Activated CD4-positive, CD25-positive, alpha-beta regulatory T cell treated with anti-CD3 and anti-CD28 coated beads, Interleukin-2, amount 50 U/mL, for 24 hours (primary cell): ENCODE measurements around the gene FBXL17.

Source experiments
- ATAC-seq, 2 donors: fragments of 150-1000 bp; cut with Tn5 transposase; one replicate each; pipeline ENCODE4 v1.10.0; 2021; ENCODE audit warnings: mild to moderate bottlenecking in 1 of 2, moderate library complexity in 1 of 2

The FBXL17 gene

DNA sequence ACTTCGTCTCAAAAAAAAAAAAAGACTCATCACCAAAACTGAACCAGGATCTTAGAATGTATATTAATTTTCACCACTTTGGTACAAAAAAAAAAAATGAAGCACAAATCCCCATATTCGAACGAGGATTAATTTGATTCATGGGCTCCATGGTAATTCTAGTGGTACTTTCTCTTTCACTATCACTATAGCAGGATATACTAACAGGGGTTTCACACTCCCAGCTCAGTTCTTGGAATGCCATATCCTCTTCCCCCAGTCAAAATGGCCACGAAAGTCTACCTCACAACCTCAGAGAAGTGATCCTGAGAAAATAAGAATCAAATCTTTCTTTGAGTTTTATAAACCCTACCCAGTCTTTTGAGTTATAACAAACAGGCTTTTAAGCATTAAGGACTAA, 235.7 kb downstream of the FBXL17 start:
- no peak for ATAC-seq

DNA sequence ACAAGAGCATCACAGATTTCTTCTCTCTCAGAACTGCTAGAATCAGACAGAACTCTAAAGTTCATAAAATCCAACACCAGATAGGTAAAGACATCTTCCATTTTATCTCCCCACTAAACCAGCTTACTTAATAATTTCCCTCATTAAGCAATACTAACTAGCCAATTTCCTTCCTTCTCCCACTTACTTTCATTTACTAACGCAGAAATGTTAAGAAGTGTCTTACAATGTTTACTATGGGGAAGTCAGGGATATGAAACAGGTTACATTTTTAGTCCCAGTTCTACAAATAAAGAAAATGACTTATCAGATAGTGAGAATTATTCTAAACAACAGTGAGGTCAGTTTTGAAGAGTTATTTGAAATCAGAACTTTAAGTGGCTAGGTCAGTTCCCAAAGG, 236.5 kb downstream of the FBXL17 start:
- ATAC-seq: no peak

DNA sequence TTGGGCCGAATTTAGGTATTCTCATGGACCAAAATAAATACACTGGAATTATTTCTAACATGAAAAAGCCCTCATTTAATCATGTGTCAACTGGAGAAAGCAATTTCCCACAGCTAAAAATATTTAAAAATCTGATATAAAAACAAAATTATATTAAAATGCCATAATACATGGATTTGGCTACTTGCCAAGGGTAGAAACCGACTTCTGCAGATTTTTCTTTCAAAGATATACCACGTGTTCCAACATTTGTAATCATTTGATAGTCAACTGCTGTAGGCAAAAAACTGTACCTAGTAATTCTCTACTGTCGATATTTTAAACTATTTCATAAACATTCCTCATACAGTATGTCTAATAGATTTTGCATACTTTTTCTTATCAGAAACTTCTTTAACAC, 237.6 kb downstream of the FBXL17 start:
- no peak for ATAC-seq

DNA sequence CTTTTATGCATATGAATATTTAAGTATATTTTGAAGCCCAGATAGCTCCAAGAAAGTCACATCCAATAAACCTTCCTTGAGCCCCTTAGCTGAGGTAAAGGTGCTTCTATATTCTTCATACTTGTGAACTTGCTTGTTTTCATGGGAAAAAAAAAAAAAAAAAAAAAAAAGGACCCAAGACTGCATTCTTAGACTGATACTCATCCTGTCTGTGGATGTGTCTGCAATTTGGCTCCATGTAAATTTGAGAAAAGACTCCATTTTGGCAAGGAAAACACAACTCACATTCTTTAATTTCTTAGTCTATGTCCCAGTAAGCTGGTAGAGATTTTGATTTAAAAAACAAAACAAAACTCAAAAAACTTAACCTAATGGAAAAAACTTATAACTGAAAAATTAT, 238.3 kb downstream of the FBXL17 start:
- ATAC-seq: no peak

DNA sequence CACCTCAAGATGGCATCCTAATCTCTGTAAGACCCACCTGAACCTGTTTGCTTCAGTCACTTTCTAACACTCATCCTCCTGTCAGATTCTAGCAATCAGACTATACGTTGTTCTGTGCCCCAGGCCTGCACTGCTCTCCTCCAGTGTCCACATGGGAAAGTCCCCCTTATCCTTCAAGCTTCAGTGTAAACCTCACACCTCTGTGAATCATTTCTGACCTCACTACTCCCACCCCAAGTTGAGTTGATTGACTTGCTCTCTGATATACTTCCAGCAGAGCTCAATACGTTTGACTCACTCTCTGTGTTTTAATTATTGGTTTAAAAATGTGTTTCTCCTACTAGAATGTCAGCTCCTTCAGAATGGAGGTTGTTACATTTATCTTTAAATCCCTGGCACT, 240.2 kb downstream of the FBXL17 start:
- ATAC-seq: peak in 1 of 2 donors; percentile 24

DNA sequence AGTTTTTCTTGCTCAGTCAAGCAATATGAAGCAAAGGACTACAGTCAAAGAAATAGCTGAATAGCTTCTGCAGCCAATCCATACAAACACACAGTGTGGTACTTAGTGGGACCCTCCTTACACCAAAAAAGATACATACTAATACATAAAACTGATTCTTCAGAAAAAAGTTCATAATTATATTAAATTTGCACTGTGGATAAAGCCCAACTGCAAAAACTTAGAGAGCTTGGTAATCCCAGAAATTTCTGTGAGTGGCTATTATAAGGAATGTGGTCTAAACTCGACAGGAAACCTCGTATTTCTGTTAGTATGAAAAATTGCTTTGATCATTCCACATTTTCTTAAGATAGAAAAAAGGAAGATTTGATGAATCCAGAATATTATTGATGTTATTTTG, 245.4 kb downstream of the FBXL17 start:
- ATAC-seq: no peak

DNA sequence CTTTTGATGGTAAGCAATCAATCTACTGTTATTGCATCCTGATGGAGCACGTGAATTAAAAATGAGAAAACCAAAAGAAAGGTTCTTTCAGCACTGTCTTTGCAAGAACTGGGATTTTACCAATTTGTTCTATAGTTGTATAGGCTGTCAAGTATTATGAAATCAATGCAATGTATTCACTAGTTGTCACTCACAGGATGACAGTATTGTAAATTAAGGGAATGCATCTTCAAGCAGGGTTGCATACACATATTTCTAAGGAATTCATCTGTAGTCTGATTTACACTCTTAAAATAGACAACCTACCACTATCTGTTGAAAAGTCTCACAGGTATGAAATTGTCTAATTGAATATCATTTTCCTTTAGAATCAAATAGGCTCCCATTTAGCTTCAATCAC, 252.8 kb downstream of the FBXL17 start:
- no peak for ATAC-seq

DNA sequence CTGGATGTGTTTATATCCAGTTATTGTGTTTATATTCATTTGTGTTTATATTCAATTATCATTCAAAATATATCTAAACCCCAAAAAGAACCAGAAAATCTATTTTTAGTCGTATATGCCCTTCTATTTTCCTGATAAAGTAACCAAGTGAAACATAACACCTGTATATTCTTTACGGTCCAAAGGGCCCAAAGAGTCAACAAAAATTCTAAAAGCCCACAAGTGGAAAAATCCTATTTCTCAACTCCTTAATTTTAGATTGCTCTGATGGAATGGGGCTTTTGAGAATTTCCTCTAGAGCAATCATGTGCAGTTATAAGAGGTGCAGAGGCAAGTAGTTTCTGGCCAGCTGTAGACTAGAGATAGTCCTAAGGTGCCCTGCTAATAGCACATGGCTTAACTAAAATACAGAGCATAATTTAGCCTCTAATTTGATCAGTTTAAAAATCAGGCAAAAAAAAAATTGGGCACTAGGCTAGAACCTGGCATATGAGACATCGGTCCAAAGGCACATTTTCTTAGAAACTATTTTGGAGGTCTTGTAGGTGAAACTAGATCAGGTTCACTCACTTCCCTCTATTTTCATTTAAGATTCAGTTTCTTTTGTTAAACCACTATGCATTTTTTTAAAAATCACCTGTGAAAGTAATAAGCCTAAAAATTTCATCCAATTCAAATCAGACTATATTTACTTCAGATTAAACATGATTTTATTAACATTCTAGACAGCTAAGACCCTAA, 256.0 kb downstream of the FBXL17 start:
- no peak for ATAC-seq

DNA sequence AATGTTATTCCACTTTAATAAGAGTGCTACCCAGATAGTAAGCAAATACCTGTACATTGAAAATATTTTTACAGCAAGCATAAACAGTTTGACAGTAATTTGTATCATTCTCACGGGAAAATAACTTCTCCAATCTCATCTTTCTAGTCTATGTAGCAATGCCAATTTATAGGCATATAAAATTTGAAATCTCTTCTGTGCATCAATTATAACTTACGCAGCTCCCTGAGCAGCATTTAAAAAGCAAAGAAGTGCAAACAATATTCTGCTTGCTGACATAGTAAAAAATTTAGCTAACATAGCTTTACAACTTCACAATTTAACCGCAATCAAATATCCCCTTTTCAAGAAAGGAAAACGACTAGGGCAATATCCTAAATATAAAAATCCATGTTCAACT, 257.3 kb downstream of the FBXL17 start:
- ATAC-seq: no peak

DNA sequence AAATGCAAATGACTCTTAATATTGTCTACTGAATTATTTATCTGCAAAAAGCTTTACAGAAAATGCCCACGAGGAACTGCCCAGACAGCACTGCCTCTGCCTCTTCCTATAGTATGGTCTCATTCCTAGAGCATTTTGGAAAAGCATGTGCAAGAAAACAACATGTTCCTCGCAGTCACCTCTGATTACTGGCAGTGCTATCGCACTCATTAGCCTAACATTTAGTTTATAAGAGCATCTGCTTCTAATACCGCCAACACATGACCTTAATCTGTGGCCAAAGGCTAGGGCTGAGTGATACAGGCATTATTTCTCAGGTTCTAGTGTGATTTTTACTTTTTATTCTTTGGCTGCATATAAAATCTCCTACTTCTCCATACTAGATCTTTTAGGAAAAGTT, 259.2 kb downstream of the FBXL17 start:
- ATAC-seq: no peak

DNA sequence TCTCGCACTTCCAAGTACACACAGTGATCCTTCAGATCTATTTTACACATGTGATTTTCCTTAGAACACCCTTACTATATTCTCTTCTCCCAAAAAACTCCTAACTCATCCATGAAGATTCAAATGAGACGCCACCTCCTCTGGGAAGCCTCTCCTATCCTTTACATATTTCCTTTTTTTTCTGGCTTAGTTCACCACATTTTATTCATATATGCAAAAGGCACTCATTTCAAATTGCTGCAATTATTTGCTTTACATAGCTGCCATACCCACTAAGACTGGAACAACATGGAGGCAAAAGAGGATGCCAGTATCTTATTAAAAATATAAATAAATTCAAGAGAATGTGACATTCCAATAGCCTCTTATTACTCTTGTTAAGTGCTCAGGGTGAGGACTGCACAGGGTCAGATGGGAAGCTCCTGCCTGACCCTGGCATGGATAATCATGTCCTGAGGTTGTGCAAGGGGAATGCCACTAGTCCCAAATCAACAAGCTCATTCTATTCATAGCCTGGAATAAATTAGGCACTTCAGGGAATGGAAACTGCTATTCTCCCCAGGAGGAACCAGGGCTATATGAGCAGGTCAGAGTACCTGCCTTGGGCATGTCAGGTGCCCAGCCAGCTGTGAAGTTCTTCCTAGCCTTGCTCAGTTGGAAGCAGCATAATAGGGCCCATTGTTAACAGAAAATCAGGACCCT, 262.9 kb downstream of the FBXL17 start:
- no peak for ATAC-seq

DNA sequence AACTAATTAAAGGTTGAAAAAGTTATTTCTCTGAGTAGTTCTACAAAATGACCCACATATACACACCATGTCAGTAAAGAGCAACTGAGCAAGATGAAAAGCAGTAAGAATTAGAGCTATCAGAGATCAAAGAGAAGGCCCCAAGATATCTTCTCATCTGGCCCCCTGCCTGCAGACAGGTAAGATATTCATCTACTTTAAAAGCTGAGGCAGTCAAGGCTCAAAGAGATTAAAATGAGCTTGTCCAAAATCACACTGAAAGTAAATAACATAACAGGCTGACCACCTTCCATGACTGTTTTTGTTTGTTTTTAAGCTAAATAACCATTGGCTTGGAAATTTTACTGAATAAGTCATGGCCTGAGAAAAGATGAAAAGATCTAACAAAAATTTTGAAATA, 266.2 kb downstream of the FBXL17 start:
- ATAC-seq: no peak

DNA sequence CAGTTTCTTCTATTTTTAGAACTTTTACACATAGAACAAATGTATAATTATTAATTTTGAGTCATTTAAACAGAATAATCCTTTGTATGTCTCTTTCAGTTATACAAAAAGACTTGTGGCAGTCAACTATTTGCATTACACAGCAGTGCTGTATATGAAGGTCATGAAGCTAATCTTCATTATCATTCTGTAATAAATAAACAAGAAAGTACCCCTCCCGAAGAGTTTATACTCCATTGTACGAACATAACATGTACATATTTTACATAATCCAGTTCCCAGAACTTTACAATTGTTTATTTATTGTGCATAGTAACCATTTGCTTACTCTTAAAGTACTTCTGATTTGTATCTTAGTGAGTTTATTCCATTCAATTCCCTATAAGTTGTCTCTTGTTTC, 267.9 kb downstream of the FBXL17 start:
- no peak for ATAC-seq

DNA sequence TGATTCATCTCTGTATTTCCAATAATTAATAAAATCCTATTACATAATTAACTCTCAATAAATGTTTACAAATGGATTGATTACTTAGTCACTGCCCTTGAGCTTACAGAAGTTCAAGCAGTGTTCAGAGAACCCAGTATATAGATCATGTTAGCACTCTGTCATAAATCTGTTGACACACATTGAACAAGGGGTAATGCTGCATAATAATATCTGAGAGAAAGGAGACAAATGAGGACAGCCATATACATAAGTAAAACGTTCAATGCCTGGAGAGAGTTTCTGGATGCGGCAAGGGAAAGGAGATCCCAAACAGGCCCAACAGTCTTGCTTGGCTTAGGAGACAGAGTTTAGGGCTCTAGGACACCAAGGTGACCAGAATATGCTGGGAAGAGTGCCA, 270.2 kb downstream of the FBXL17 start:
- no peak for ATAC-seq

DNA sequence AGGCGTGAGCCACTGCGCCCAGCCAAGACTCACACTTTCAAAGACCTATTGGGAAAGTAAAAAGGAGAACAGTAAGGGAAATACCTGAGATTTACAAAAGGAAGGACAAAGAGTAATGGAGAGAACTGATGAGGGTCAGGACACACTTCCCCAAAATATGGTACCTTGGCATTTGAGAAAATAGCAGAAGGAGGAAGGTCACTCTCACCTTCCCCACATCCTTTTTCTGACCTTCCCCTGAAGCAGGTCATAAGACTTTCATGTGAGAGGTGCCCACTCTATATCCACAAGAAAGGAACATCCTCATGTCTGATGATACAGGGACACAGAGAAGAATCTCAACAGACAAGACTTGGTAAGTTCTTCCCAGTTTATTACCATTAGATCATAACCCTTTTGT, 272.8 kb downstream of the FBXL17 start:
- no peak for ATAC-seq

DNA sequence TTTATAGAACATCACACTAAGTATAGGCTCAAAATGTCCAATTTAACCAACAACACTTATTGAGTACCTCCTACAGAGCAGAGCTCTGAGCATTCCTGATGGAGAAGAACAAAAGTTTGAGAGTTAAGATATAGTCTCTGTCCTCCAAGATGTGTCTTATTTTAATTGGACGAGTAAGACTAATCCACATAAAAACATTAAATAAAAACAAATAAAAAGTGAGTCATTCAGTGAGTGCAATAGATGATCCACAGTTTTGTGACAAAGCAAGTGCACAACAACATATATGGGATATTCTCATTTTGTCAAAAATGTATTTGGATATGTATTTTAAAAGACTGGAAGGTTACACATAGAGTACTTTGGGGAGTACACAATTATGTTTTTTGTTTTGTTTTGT, 277.4 kb downstream of the FBXL17 start:
- ATAC-seq: no peak

DNA sequence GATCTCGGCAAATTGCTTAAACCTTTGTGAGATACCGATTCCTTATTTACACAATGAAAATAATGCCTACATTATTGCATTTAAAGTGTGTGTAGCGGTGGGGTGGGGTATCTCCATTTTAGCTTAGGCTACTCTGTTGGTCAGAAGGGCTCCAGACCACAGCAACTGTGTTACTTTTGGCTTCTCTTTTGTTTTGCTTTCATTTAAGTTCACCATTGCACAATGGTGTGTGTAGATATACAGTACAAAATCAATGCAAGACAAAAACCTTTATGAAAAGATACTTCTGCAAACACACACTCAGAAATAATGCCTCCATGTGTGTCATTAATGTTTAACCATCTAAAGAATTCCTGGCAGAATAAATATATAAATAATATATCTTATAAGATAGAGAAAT, 279.4 kb downstream of the FBXL17 start:
- ATAC-seq: no peak

DNA sequence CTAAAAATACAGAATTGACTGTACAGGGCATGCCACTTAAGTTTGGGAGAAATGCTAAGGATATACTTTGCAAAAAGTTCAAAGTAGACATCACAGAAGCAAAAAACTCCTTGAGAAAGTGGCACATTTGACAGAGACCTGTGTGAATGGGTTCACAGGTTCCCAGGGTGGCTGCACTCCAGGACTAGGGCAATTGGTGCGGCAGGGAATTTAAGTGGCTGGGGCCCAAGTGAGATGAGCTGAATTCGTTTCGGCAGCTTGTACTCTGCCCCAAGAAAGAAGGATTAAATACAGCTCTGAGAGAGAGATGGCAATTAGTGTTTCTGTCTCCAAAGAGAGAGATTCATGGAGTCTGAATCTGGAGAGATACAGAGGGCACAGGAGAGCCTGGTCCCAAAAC, 280.1 kb downstream of the FBXL17 start:
- ATAC-seq: no peak

DNA sequence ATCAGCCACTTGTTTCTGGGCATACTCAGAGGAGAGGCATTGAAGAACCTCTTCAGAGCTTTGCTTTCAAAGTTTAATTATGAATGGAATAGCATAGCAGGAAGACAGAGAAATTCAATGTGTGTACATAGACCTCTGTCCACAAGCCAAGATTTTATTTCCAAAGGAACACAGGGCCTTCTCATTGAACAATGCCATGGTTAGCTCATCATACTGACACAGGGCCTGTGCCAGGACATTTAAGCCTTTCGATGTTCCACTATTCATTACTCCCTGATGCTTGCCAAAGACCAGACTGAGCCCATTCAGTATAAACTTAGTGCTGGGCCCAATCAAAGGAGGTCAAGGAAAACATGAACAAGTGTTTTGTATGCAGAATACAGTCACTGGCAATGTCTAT, 280.8 kb downstream of the FBXL17 start:
- ATAC-seq: no peak

DNA sequence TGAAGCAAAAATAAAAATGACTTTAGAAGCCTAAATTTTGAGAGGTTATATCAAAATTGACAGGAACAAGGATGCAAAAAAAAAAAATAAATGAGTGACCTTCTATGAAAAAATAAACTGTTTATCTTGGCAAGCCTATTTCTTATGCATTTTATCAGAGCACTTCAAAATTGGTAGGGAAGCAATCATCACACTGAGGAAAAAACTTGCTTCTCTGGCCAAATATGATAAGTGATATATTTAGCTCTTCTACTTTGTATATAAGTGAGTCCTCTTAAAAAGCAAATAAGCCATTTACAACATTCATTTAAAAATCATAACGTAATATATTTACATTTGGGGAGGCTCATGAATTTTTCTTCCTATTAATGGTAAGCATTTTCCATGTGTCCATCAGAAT, 287.1 kb downstream of the FBXL17 start:
- ATAC-seq: no peak

DNA sequence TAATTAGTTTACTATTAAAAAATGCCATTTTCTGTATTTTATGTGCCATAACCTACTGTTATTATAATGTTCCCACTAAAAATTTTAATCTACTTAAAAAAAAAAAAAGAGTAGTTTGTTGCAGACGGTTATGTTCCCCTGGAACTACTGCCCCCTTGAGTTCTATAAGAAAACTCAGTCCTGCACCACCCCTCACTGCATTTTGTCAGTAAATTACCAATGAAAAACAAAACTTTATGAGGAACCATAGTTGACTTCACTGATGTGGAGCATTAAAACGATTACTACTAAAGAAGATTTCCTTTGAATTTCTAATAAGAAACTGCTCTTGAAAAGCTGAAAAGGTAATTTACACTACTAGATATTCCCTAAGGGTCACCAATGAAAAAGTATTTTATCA, 288.7 kb downstream of the FBXL17 start:
- ATAC-seq: no peak

DNA sequence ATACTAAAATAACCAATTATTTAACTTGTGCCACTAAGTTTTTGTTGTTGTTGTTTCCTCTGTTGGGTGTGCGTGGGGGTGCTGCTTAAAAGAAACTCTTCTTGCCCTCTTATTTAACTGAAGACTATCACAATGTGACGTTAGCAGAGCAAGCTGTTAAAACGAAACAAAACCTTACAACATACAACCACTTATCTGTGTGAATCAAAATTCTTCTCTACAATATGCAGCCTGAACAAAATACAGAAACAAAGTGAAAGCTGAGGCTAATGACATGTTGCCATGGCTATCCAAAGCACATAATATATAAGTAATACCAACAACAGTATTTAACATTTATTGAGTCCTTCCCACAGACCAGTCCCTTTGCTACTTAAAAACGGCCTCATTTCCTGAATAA, 291.0 kb downstream of the FBXL17 start:
- ATAC-seq: no peak

DNA sequence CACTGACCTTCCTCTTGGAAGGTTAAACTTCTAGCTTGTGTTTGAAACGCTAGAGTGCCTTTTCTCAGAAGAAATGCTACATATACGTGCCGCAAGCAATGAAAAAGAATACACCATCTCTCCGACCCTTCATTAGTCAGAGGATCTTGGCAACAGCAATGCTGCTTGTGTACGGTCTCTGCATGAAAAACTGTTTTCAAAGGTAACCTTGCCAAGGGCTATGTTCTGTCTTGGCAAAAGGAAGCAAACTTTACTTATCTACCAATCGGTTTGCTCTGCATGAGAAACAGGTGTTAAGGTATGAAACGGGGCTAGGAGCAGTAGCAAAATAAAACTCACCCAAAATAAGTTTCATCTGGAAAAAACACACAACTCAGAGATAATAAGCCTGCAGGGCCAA, 297.8 kb downstream of the FBXL17 start:
- ATAC-seq: no peak

DNA sequence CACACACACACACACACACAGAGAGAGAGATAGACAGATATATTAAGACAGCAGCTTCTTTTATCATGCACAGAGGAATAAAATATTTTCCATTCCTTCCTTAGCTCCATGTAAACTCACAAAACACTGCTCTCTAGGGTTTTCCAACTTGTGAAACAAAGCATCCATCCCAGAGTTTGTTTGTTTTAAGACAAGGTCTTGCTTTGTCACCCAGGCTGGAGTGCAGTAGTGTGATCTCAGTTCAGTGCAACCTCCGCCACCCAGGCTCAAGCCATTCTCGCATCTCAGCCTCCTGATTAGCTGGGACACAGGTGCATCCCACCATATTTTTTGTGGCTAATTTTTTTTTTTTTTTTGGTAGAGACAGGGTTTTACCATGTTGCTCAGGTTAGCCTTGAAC, 298.7 kb downstream of the FBXL17 start:
- no peak for ATAC-seq

DNA sequence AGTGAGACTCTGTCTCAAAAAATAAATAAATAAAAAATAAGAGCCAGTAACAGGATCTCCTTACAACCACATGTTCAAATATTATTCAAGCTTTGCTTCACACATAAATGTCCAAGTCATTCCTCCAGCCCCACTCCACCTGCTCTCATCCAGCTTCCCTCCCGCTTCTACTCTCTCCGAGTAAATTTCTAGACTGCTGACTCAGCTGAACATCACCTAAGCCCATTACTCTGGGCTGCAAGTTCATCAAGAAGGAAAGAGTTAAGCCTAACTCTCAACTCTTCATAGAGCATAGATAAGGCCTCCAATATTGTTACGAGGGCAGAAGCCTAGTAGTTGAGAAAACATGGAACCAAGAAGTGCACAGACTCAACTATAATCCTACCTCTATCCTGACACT, 300.2 kb downstream of the FBXL17 start:
- no peak for ATAC-seq
